Endothelial cell (in vitro differentiated cells): ENCODE data around the gene ZNRF3. TPM values are rescaled to one million over a fixed set of nuclear protein-coding genes. Genes with fewer than 3 reads are reported as not detected.
A peak's percentile ranks its signal among the peaks of the same experiment; 100 is the strongest.

Experiments
- DNase-seq: peaks from one replicate; pipeline ENCODE4 v3.0.0; 2021; ENCODE audit warnings: low spot score
- H3K27ac Mint-ChIP-seq: one replicate; pipeline ENCODE4 v1.8.0; 2021; ENCODE audit warnings: mixed read lengths, inconsistent platforms; ENCODE audit not compliant: unreplicated experiment
- H3K27me3 Mint-ChIP-seq: one replicate; pipeline ENCODE4 v1.8.0; 2021; ENCODE audit warnings: mild to moderate bottlenecking, moderate library complexity, mixed read lengths, inconsistent platforms; ENCODE audit not compliant: unreplicated experiment
- H3K36me3 Mint-ChIP-seq: one replicate; pipeline ENCODE4 v1.8.0; 2021; ENCODE audit warnings: mild to moderate bottlenecking, low read depth, mixed read lengths, inconsistent platforms; ENCODE audit not compliant: unreplicated experiment
- H3K4me1 Mint-ChIP-seq: one replicate; pipeline ENCODE4 v1.8.0; 2021; ENCODE audit warnings: mild to moderate bottlenecking, mixed read lengths, inconsistent platforms; ENCODE audit not compliant: unreplicated experiment
- H3K4me3 Mint-ChIP-seq: one replicate; pipeline ENCODE4 v1.8.0; 2021; ENCODE audit warnings: mild to moderate bottlenecking, mixed read lengths, inconsistent platforms; ENCODE audit not compliant: unreplicated experiment
- H3K9me3 Mint-ChIP-seq: one replicate; pipeline ENCODE4 v1.8.0; 2021; ENCODE audit warnings: mixed read lengths, inconsistent platforms; ENCODE audit not compliant: unreplicated experiment
- CTCF ChIP-seq: fragments of 200-600 bp; sonication (generic); IDR thresholded peaks from one replicate; pipeline ENCODE4 v1.5.0; 2021; ENCODE audit warnings: antibody characterized with exemption; ENCODE audit not compliant: unreplicated experiment
- total RNA-seq: library from RNA; stranded (reverse); fragmentation: NEBNext Ultra II Directional; extraction: Animal tissue kit (Norgen Biotek cat#: 25700); gene quantifications from one replicate; pipeline ENCODE4 v1.2.1, GENCODE V29; 2021; ENCODE audit not compliant: unreplicated experiment

ZNRF3 gene
- total RNA-seq, 1 donor from 2014 or later, result 3.3 TPM

- Mint-ChIP-seq H3K27me3 (peaks cover 4% of the 10 kb centered on the region), H3K27ac (no peak within 1 kb of the TSS), H3K4me1 (peaks cover 10% of the 10 kb centered on the region), H3K4me3 (peak within 1 kb of the TSS; percentile 87), H3K36me3 (no peaks in the 10 kb centered on the region), H3K9me3 (no peaks in the 10 kb centered on the region)
- TF ChIP-seq CTCF, result no peak
- peak; percentile 17 for DNase-seq
These were observed 189.7 kb downstream of the ZNRF3 start, which contains the start of gene KREMEN1 for GRCh38 chr22:29072979-29073617. Gene KREMEN1 (plus strand): TSS chr22:29073035. CDS start chr22:29073131, 96 bp downstream.

GRCh38 chr22:29073618-29074275, 190.4 kb downstream of the ZNRF3 start:
- H3K9me3 Mint-ChIP-seq, result no peaks in the 10 kb centered on the region
- no peak overlapping the region for H3K27ac Mint-ChIP-seq
- no peak overlapping the region for H3K4me3 Mint-ChIP-seq
- DNase-seq, result peak; percentile 54
- peaks cover 4% of the 10 kb centered on the region for H3K27me3 Mint-ChIP-seq
- no peak for TF ChIP-seq CTCF
- no peaks in the 10 kb centered on the region for H3K36me3 Mint-ChIP-seq
- H3K4me1 Mint-ChIP-seq, result peaks cover 10% of the 10 kb centered on the region

- Mint-ChIP-seq H3K27ac (no peak overlapping the region), H3K36me3 (no peaks in the 10 kb centered on the region), H3K9me3 (no peaks in the 10 kb centered on the region), H3K4me1 (peaks cover 10% of the 10 kb centered on the region), H3K4me3 (peak overlapping the region; percentile 13), H3K27me3 (peaks cover 4% of the 10 kb centered on the region)
- no peak for DNase-seq
- TF ChIP-seq CTCF, result no peak
These were observed 191.0 kb downstream of the ZNRF3 start for GRCh38 chr22:29074276-29074772.

GRCh38 chr22:29078036-29078868, 194.9 kb downstream of the ZNRF3 start:
- H3K4me1 Mint-ChIP-seq, result no peaks in the 10 kb centered on the region
- no peaks in the 10 kb centered on the region for H3K36me3 Mint-ChIP-seq
- no peaks in the 10 kb centered on the region for H3K9me3 Mint-ChIP-seq
- TF ChIP-seq CTCF, result no peak
- H3K27me3 Mint-ChIP-seq, result no peaks in the 10 kb centered on the region
- H3K4me3 Mint-ChIP-seq, result no peak overlapping the region
- DNase-seq, result no peak
- H3K27ac Mint-ChIP-seq, result no peak overlapping the region
